DMS79 (cell line): ENCODE data around the gene FRMD4B.

Experiments used
- DNase-seq: peaks from one replicate; lab custom pipeline; 2025; lab: John Stamatoyannopoulos, UW

Gene FRMD4B

DNA sequence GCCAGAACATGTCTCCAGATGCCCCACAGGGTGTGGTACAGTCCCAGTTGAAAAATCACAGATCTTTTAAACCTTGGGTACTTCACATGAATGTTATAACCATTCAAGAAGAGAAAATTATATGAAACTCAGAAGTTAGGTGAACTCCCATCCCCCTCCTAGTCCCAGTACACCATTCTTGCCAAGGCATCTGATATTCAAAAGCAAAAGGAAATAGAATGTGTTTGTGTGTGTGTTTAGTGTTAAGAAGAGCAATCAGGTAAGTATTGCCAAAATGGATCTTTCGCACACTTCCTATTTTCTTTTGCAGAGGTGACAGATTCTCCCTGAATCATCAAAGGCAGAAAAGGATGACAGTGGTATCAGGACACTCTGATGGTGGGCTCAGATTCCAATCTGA, 219.4 kb downstream of the FRMD4B start:
- DNase-seq, result no peak

DNA sequence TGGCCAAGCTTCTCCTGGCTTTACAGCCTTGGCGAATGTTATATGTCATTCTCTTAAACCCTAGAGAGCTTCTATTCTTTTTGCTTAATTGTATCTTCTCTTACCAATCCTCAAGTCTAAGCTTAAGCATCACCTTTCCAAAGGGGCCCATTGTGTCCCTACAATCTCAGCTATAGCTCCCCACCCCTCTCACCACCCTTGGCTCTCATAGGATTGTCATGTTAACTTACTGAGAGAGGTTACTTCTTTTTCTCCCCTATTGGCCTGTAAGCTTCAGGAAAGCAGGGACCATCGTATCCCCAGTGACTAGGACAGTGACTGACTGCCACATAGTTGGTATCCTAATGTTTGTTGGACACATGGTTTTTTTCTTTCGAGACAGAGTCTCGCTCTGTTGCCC, 220.1 kb downstream of the FRMD4B start:
- DNase-seq, result no peak

DNA sequence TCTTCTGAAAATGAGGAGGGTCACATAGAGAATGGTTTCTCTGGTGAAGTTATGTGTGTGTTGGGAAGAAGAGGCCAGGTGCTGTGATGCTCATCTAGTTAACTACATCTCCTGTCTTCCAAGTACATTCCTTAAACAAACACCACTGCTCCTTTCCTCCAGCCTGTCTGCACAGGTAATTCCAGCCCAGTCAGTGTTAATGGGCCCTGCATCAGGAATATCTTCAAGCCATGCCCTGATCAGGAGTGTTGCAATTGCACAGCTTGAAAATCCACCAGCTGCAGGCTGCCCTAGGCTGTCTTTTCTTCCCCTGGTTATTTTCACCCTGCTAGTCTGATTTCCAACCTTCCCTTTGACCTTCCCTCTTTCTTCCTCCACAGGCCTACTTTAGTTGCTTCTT, 221.6 kb downstream of the FRMD4B start:
- DNase-seq, result no peak

DNA sequence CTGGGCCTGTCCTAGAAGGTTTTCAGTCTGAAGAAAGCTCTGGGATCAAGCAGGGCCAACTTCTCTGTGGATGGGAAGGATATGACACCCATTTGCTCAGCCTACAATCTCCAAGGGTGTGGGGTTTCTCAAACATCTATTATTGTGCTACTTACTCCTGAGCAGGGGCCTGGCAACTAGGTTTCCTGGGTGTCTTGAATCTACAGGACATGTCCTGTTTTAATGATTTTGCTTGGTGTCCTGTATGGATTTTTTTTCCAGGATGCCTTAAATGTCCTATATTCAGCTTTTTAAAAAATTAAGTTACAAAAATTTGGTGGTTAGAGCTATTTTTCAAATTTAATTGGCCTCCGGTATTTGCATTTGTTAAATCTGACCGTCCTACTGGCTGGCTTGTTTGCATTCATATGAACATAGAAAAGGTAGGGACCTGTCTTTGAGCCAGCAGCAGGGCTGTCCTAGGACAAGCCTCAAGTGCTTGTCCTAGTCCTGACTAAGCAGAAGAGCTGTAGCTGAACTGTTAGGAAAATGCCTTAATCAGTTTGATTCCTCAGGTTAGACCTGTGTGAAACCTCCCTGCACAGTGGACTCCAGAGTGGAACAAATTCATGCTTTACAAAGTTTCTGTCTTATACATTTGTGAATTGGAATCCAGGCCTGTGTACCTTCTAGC, 223.4 kb downstream of the FRMD4B start:
- DNase-seq, result no peak

DNA sequence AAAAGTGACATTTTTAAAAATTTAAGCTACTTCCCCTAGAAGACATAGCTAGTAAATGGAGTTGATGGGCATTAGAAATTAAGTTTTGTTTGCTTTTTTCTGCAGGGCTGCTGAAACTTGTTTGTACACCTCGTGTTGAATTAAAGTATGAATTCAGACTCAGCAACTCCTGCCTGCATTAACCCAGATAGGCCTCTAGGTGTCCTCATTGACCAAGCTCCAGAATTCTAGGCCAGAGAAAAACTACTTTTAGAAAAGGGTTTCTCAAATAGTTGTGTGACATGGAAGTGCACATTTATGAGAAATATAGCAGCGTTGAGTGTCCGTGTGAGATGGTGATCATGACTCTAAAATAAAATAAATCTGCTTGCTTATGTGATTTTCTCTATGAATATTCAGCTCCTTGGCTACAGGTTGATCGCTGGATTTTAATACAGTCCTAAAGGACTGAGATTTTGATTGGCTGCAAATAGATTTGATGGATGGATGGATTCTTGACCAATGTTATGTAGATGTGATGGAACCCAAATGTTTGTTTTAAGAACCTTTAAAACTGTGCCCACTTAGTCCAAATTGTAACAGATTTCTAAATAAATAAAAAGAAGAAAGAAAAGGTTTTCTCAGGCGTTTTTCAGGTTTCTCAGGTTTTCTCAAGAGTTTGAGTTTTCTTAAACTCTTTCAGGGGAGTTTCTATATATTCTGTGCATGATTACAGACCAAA, 224.1 kb downstream of the FRMD4B start:
- DNase-seq, result no peak

DNA sequence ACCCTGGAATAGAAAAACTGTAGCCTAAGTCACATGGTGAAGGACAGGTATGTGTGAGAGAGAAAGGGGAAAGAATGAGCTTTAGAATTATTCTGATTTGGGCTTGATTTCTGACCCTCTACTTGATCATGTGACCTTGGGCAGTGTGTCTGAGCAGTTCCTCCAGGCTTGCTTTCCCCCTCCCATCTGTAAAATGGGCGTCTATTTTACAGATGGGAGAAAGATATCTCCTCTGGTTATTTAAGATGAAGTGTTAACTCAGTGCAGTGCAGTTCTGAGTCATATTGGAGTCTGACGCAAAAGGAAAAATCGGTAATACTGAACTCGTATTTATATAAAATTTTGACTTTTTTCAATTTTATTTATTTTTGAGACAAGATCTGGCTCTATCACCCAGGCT, 225.4 kb downstream of the FRMD4B start:
- DNase-seq, result no peak

DNA sequence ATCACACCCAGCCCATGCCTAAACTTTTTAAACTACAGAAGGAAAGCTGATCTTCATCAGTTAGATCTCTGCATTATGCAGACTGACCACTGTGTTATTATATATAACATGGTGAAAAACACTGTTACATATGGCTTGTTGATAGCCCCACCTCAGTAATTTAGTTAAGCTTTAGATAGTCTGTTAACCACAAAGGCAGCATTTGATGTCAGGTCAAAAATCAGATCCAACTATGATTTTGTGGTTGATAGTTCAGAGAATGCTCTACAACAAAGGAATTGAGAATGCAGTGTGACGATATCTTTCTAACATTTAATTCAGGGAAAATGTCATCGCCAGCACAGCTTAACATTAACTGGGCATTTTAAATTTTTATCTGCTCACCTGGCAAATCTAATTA, 225.8 kb downstream of the FRMD4B start:
- no peak for DNase-seq

DNA sequence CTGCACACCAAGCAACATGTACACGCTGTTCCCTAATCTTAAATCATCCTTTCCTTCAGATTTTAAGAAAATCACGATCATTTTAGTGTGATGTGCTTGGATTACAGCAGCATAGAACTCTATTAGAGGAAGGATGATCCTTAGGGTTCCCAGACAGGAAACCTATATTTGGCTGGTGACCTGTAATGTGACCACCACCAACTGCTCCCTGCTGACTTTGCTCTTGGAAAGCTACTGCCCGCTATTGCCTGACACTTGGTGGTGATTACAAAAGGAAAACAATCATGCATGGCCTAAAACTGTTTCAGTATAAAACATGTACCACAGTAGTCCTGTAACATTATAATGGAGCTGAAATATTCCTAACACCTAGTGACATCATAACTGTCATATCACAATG, 236.3 kb downstream of the FRMD4B start:
- no peak for DNase-seq

DNA sequence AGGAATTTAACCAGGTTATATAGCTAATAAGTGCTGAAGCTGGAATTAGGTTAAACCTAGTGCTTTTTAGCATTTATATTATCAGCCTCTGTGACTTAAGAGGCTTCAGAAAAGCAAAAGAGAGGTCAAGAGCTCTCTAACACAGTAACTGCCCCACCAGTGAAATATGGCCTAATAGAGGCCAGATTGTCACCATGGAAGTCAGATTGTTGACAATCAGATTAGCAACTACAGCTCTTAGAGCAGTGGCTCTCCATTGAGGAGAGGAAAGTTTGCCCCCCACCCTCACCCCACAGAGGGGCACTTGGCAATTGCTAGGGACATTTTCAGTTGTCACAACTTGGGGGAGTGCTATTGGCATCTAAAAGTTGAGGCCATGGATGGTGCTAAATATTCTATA, 240.2 kb downstream of the FRMD4B start:
- no peak for DNase-seq

DNA sequence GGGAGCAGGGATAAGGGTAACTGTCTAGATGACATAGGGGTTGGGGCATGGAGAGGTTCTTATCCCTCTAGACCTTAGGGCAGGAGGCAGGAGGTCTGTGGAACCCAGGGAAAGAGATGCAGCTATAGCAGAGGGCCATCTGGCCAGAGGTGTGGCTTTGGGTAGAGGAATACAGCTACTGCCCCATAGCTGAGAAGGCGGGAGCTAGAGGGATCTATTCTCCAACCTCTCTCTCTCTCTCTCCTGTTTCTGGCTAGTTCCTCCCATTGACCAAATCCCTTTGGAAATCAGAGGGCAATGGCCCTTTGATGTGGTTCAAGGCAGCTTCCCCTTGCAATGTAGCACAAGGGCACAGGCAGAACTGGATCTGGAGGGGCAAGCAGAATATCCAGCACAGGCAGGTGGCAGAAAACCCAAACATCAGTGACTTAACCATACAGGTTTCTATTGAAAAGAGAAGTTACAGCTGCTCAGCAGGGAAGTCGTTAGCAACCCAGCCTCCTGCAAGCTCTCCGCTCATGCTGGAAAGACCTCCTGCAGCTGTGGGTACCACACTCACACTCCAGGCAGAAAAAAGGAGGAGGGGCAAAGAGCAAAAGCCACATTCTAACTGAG, 241.2 kb downstream of the FRMD4B start:
- no peak for DNase-seq

DNA sequence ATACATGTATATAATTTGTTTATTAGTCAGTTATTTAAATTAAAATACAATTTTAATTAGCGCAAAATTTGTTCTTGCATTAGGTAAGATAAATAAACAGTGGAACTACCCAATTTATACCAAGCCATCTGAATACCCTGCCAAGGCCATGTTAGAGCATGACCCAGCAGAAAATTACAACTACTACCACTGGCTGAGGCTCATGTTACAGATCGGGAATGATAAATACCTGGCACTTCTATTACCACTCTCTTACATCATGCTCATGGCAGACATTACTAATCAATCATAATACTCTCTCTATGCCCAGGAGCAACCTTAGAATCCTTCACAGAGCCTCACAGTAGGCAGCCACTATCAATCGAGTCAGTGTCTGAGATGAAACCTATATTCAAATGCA, 242.3 kb downstream of the FRMD4B start:
- no peak for DNase-seq

DNA sequence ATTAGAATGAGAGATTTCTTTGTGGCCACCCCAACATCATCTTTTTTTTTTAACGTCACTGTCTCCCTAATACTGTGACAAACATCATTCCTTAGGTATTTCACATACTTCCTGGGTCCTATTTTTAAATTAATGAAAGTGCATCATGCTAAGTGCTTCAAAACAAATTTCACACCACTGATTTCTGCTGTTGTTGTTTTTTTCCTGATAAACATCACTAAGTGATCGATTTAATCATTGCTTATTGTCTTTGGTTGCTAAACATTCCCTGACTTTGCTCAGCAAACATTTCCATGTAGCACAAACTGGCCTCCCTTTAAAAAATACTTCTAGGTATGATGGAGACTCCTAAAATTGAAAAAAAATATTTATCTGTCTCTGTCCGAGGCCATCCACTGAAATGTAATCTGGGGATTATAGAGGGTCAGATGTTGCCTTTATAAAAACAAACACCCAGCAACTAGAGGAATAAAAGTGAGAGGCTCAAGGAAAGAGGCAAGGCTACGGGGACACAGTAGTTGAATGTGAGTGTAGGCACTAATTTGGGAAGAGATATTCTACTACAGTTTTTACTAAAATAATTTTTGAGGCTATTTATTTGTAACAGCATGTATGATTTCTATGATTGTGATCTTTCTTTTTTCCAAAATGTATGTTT, 243.0 kb downstream of the FRMD4B start:
- DNase-seq, result no peak

DNA sequence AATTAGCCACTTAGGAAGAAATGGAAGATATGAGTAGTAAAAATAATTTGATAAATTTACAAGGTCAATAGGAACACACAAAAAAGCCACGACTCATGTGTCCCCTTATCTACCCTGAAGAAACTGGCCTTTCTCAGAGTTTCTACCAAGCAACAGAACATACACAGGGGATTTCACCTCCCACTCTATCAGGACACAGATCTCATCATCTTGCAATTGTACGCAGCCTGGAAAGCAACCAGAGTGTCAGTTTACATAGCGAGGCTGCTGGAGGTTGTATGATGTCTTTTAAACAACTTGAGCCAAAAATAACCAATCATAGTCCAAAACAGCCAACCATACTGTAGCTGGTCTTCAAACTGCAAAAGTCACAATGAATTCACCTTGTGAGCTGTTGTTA, 243.8 kb downstream of the FRMD4B start:
- no peak for DNase-seq

DNA sequence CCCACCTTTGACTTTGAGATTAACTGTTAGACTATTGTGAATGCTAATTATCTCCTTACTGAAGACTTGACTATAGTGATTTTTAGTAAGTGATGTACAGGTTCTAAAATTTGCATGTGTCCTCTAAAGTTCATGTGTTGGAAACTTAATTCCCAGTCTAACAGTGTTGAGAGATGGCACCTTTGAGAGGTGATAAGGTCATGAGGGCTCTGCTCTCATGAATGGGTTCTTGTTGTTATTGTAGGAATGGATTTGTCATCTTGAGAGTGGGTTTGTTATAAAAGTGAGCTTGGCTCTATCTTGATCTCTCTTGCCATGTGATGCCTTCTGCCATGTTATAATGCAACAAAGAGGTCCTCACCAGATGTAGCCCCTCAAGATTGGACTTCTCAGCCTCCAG, 244.6 kb downstream of the FRMD4B start:
- DNase-seq, result no peak

DNA sequence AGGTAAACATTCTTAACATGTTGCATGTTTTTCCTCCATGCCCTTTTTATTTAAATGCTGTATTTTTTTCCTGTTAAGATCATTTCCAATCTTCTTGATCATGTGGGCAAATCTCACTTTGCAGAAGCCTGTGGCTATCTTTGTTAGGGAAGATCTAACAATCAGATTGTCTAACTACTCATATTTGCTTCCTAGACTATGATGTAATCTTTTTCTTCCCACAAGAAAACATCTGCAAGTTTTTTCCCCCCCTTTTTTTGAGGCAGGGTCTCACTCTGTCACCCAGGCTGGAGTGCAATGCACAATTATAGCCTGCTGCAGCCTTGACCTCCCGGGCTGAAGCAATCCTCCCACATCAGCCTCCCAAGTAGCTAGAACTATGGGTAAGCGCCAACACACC, 248.5 kb downstream of the FRMD4B start:
- no peak for DNase-seq

DNA sequence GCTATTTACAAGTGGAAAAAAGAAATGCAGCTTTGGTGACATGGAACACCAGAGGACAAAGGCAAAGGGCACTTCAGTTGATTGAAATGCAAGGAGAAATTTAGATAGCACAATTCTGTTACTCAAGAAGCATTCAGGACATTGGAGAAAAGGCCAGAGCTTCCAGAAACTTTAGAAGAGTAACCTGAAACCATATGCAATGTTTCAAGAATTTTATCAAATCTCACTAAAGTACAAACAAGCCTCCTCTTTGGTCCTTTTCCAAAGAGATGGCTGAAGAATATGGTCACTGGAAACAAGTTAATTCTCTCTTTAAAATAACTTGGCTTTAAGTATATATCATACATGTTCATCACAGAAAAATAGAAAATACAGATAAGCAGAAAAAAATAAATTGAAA, 248.9 kb downstream of the FRMD4B start:
- DNase-seq, result no peak

DNA sequence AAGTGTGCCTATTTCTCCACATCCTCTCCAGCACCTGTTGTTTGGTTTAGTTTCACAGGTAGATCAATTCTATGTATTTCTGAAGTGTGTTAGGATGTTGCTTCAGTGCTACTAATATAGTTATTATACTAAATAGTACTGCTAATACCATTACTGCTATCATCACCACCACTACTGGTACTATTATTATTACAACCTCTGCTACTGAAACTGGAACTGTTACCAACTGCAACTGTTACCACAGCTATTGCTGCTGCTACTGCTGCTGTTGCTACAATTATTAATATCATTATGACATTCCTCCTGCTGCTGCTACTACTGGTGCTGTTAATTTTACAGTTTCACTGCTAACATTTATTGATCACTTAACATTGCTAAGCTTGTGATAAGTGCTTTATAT, 255.2 kb downstream of the FRMD4B start:
- no peak for DNase-seq

DNA sequence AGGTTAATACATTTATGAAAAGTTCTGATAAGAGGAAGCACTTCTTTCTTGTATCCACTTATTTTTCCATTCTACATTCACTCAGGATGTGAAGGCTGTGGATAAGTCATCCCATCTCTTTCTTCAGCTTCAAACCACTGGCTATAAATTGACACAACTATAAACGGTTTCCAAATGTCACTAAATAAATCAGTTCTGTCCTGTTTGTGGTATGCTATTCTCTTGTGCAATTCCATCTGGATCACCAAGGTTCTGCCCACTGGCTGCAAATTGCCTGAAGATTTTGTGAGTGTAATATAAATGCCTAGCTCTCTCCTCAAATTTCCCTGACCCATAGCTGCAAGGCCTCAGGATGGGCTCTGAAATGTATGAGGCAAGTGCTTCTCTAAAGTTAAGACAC, 256.4 kb downstream of the FRMD4B start:
- DNase-seq, result no peak

DNA sequence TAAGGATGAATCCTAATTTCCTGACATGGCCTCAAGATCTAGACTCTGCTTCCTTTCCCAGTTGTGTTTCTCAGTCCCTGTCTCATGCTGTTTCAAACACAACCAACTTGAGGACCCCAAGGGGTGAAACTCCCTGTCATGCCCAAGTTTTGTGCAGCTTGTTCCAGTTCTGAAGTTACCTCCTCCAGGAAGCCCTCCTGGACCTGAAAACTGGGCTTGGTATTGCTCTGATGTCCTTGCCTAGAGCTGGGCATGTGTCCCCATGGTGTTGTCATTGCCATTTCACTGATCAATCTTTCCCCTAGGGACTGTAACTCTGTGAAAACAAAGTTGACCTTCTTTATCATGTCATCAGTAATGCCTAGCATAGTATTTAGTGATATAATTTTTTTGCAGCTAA, 257.4 kb downstream of the FRMD4B start:
- no peak for DNase-seq

DNA sequence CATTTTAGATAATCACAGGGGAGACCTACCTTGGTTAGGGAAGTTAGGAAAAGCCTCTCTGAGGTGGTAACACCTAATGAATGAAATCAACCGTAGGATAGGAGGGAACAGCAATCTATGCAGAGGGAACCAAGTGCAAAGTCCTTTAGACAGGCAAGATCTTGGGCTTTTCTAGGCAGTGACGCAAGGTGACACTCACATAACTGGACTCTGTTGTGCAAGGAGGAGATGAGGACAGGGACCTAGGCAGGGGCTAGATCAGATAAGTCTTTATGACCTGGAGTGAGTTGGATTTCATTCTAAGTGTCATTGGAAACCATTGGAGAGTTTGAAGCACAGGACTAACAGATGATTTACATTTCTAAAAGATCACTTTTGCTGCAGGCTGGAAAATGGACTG, 258.9 kb downstream of the FRMD4B start:
- no peak for DNase-seq

DNA sequence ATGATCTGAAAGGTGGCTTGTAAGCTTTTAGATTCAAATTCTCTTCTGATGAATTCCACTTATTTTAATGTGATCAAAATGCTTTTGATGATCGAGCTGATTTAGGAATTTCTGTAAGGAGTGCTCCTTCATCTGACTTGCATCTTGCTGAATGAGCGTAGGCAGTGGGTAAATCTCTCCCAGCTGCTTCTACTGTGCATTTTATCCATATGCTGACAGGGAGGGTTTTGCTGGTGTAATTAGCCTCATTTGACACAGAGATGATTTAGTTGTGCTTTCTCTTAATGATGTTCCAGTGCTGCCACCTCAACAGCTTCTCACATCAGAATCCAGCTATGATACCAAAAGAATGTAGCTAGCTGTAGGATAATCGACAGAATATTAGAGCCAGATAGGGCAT, 259.7 kb downstream of the FRMD4B start:
- DNase-seq, result no peak

DNA sequence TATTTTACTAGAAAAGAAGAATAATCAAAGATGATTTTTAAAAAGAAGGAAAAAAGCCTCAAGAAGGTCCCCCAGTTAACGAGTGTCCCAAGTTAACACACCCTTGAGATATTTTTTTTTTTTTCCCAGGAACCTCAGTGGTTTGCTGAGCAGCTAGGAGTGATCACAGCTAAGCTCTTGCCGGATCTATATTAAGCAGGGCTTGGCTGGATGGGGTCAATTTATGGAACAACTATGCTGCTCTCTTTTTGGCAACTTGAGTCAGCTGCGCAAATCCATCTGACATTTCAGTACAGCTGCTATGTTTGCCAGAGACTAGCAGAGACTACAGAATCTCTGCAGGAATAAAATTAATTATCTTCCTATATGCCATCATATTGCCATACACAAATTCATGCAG, 263.5 kb downstream of the FRMD4B start, which contains the start of gene LMOD3:
Gene LMOD3, minus strand, starts transcription at position 193 of the 400 bp plus-strand sequence. CDS start 209 bp downstream, outside the sequence.
- DNase-seq, result no peak

DNA sequence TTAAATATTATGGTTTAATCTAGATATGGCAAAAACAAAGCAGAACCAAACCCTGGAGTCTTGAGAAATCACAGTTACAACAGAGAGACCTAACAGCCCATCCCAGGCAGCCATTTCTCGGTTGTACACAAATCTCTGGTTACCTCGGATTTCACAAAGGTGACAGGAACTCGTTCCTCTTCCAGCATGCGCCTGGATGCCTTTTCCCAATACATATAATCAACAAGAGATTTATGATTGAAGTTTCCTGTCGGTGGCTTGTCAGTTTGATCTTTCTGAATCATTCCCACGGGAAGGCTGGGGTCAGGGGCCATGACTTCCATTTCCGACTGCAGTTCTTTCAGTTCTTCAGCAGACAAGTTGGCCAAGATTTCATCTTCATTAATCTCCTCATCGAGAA, 263.9 kb downstream of the FRMD4B start:
- DNase-seq, result no peak
